Epithelial cell of proximal tubule (primary cell): ENCODE data around the gene FAM3B. TPM values are rescaled to one million over a fixed set of nuclear protein-coding genes. Genes with fewer than 3 reads are reported as not detected.
"Not testable (repeated sequence)": the region's sequence is repeated elsewhere in the genome, so short reads cannot be mapped to it uniquely, and the experiment has no call there.

Experiments used
- DNase-seq: peaks from one replicate; pipeline ENCODE4 v3.0.0-alpha.2; 2011; ENCODE audit warnings: low read depth
- H3K4me3 ChIP-seq: 2 replicates; pipeline ENCODE4 v1.5.1; 2011; ENCODE audit warnings: low read depth, mild to moderate bottlenecking, low read length
- total RNA-seq: library from RNA; depleted of rRNA; stranded (reverse); fragments of >200 nt; gene quantifications from 2 replicates; pipeline ENCODE4 v1.2.3, GENCODE V29; 2015
- TF ChIP-seq, protein P1 (sequence below): conservative IDR thresholded peaks from 2 replicates; pipeline ENCODE4 v1.5.1; 2012; ENCODE audit warnings: low read depth, mild to moderate bottlenecking, low read length

Gene FAM3B
- total RNA-seq, 1 donor from 2014 or later = 0.35 TPM

DNA sequence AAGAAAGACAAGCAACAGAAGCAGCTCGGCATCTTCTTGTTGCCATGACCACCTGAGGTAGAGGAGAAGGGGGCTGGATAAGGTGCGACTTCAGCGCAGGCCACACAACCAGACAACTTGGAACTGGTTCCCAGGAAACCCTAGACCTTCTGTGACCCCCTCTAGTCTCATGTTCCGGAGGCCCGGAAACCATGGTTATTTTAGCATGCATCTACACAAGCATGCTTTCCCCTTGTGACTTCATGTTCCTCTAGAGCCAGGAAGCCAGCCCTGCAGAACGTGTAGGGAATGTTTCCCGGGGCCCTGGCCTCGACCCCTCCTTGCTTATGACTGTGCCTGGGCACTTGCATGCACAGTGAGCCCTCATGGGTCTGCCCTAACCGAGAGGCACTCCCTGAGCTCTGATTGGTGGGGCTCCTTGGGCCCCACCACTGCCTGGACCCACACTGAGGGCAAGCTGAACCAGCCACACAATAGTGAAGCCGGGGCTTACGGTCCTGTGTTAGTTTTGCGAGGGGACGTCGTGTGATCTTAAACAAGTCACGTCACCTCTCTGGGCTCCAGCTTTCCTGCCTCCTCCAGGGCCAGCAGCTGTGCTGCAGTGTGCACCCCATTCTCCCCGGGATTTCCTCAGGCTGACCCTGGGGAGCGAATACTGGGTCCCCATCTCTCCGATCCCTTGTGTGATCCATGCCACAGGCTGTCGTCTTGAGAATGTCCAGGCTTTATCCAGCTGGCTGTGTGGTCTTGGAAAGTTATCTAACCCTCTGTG lies 33.2 kb downstream of the FAM3B start:
- TF ChIP-seq, protein P1, sequence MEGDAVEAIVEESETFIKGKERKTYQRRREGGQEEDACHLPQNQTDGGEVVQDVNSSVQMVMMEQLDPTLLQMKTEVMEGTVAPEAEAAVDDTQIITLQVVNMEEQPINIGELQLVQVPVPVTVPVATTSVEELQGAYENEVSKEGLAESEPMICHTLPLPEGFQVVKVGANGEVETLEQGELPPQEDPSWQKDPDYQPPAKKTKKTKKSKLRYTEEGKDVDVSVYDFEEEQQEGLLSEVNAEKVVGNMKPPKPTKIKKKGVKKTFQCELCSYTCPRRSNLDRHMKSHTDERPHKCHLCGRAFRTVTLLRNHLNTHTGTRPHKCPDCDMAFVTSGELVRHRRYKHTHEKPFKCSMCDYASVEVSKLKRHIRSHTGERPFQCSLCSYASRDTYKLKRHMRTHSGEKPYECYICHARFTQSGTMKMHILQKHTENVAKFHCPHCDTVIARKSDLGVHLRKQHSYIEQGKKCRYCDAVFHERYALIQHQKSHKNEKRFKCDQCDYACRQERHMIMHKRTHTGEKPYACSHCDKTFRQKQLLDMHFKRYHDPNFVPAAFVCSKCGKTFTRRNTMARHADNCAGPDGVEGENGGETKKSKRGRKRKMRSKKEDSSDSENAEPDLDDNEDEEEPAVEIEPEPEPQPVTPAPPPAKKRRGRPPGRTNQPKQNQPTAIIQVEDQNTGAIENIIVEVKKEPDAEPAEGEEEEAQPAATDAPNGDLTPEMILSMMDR = no peak
- no peak overlapping the region for H3K4me3 ChIP-seq
- DNase-seq = no peak

DNA sequence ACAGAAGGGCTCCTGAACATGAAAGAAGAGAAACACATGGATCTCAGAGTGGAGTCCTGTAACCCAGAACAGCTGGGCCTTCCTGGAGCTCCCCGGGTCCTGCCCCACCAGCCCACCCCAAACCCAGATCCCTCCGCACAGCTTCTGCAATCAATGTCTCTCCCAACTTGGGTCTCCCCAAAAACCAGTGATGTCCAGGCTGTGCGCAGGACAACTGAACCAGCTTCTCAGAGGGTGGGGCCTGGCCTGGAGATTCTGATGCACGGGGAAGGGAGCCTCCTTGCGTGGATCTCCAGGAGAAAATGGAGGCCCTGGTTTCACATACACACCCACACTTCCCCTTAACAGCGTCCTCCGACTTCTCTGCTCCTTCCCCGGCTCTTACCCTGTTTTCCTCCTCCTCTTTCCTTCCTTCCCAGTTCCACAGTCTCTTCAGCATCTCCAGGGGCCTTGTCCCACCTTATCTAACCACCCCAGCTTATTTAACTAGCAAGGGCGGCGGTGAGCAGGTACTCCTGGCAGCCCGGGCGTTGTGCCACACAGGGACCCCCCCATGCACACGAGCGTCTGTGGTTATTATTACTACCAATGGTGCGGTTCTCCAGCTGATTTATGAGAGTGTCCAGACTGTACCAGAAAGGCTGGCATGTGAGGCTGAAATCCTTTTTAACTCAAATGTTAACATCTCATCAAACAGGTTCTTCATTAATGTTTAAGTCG lies 34.0 kb downstream of the FAM3B start:
- DNase-seq = no peak
- no peak overlapping the region for H3K4me3 ChIP-seq
- TF ChIP-seq, protein P1 = no peak

DNA sequence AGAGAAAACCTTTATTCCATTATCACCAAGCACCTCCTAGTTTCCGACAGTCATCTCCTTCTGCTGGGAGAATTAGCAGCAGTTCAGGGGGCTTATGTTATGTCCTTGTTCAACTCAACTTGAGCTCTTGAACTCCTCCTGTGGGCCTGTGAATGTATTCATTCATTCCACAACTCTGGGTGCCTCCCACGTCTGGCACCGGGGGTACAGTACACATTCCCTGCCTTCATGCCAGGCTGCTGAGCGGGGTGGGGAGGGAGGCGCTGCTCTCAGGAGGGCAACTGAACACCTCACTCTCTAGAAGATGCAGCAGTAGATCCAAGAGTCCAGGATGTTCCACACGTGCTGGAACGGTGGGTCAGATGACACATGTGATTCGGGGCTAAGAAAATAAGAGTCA lies 40.9 kb downstream of the FAM3B start:
- no peak overlapping the region for H3K4me3 ChIP-seq
- DNase-seq = no peak
- TF ChIP-seq, protein P1 = no peak

DNA sequence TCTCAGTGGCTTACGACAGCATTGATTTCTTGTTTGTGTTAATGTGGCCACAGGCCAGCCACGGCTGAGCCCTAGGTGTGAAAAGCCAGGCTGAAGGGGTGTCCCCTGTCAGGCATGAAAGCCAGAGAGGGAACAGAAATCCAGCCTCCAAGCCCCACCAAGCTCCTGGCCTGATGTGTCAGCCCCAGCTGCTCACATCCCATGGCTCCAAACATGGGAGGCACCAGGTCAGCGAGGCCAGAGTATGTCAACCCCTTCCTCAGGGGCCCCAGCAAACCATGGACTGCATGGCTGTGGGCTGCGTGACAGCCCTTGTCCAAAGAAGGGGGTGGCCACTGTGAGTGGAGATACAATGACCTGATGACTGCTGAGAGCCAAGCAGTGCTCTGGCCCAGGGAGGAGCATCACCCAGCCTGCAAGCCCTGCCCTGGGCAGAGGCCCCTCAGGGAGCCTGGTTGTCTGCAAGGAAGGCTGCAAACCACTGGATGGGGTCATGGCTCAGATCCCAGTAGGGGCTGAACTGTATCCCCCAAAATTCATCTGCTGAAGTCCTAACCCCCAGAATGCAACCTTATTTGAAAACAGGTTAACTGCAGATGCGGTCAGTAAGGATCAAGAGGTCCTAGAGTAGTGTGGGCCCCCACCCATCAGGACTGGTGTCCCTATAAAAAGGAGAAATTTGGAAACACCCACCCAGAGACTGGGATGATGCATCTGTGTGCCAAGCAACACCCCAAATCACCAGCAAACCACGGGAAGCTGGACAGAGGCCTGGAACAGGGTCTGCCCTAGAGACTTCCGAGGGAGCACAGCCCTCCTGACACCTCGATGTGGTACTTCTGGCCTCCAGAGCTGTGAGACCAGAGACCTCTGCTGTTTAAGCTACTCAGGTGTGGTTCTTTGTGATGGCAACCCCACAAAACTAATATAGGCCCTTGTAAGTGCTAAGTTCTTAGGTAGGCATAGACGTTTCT lies 41.9 kb downstream of the FAM3B start:
- H3K4me3 ChIP-seq = no peak overlapping the region
- TF ChIP-seq, protein P1 = no peak
- DNase-seq = no peak

GRCh38 chr21:41359286-41359685 lies 42.7 kb downstream of the FAM3B start:
- H3K4me3 ChIP-seq = no peak overlapping the region
- TF ChIP-seq, protein P1 = no peak
- no peak for DNase-seq

- DNase-seq = not testable (repeated sequence)
Measured at GRCh38 chr21:41359754-41360071, 43.1 kb downstream of the FAM3B start.

DNA sequence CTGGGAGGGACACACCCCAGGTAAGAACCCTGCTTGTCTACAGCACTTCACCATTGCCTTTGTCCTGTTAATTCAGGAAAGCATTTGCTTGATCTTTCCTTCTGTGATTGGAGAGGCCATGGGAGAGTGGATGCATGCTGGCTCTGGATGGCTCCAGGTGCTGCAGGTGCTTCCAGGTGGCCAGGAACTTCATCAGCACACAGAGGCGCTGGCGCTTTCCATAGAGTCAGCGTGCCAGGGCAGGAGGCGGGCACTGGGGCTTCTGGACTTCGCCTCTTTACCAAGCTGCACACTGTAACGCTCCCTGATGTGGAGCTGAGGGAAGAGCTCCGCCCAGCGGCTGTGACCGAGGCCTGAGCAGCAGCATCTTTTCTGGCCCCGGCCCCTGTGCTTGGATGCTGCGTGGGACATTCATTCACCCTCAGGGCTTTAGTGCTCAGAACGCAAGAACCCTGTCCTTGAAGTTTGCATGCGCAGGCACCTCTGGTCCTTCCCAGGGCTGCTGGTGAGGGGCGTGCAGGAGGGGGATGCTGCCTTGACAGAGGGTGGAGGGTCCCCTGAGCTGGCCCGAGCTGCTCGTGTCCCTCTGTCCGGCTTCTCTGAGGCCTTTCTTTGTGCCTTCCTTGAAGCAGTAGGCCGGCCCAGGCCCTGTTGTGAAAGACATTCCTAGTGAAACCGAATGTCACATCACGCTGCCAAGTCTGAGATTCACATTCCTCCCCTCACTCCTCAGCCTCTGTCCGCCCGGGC lies 43.6 kb downstream of the FAM3B start:
- no peak for DNase-seq
- no peak overlapping the region for H3K4me3 ChIP-seq
- TF ChIP-seq, protein P1 = peak; percentile 36

More at GRCh38 chr21:41359754-41360071, 43.1 kb downstream of the FAM3B start:
- not testable (repeated sequence) for H3K4me3 ChIP-seq
